H1 (cell line): ENCODE data around the gene C9orf50. TPM values are rescaled to one million over a fixed set of nuclear protein-coding genes. Genes with fewer than 3 reads are reported as not detected.

Experiments used
- CTCF ChIA-PET: fragments of 300-600 bp; sonication (Branson Sonifier 250); formaldehyde crosslinking; loops from one replicate; lab custom pipeline; 2021; ENCODE audit not compliant: partially characterized antibody; lab: Charles Lee
- POLR2A ChIA-PET: fragments of 300-600 bp; sonication (Branson Sonifier 250); formaldehyde crosslinking; loops from one replicate; lab custom pipeline; 2021; ENCODE audit warnings: inconsistent platforms; ENCODE audit not compliant: partially characterized antibody; lab: Charles Lee
- DNase-seq, 2 experiments: peaks; one replicate each; pipeline versions ENCODE4 v3.0.0 to v3.0.0-alpha.2; 2010 to 2022; ENCODE audit warnings: low spot score in 2 of 2, low read depth in 1 of 2, mixed read lengths in 1 of 2
- FAIRE-seq: peaks from 2 replicates; lab custom pipeline; 2011; peaks lifted over from hg19 to GRCh38; lab: Jason Lieb, UNC
- H2AFZ ChIP-seq: 2 replicates; pipeline ENCODE4 v1.8.1; 2012; ENCODE audit warnings: low read length, inconsistent platforms
- H2AK5ac ChIP-seq: 2 replicates; pipeline ENCODE4 v1.6.1; 2013; ENCODE audit warnings: low read depth, low read length
- H2BK120ac ChIP-seq: replicated peaks from 2 replicates; pipeline ENCODE3; 2013; ENCODE audit warnings: low read depth, low read length, inconsistent platforms
- H2BK12ac ChIP-seq: 2 replicates; pipeline ENCODE4 v1.6.1; 2013; ENCODE audit warnings: low read depth, low read length
- H2BK15ac ChIP-seq: 2 replicates; pipeline ENCODE4 v1.6.1; 2013; ENCODE audit warnings: low read length
- H2BK20ac ChIP-seq: 2 replicates; pipeline ENCODE4 v1.6.1; 2013; ENCODE audit warnings: low read length
- H2BK5ac ChIP-seq: 2 replicates; pipeline ENCODE4 v1.6.1; 2013; ENCODE audit warnings: low read depth, low read length
- H3K14ac ChIP-seq: 2 replicates; pipeline ENCODE4 v1.6.1; 2013; ENCODE audit warnings: inconsistent platforms; ENCODE audit not compliant: insufficient read length
- H3K18ac ChIP-seq: 2 replicates; pipeline ENCODE4 v1.6.1; 2013; ENCODE audit warnings: low read length; ENCODE audit errors: extremely low read depth
- H3K23ac ChIP-seq: 2 replicates; pipeline ENCODE4 v1.6.1; 2013; ENCODE audit warnings: inconsistent platforms; ENCODE audit not compliant: insufficient read length
- H3K23me2 ChIP-seq: 2 replicates; pipeline ENCODE4 v1.6.1; 2013; ENCODE audit warnings: low read depth, low read length
- H3K27ac ChIP-seq: 2 replicates; pipeline ENCODE4 v1.6.1; 2011; ENCODE audit warnings: low read depth, low read length, inconsistent platforms
- H3K27me3 ChIP-seq, 4 experiments: replicated peaks in 1 of 4; 1 replicate in 1 of 4; 2 replicates in 3 of 4; pipeline versions ENCODE4 v1.6.1 to v1.8.1; 2011 to 2013; ENCODE audit warnings: low read length in 3 of 4, mild to moderate bottlenecking in 3 of 4, inconsistent platforms in 2 of 4, mixed read lengths in 2 of 4, moderate library complexity in 1 of 4; ENCODE audit not compliant: control insufficient read depth in 3 of 4, insufficient read depth in 3 of 4; ENCODE audit errors: extremely low read depth in 1 of 4
- H3K36me3 ChIP-seq, 4 experiments: 2 replicates each; pipeline versions ENCODE4 v1.6.1 to v1.8.1; 2011 to 2013; ENCODE audit warnings: mild to moderate bottlenecking in 4 of 4, low read length in 3 of 4, moderate library complexity in 2 of 4, control low read depth in 1 of 4, inconsistent platforms in 1 of 4; ENCODE audit not compliant: insufficient read depth in 4 of 4, control insufficient read depth in 2 of 4
- H3K4ac ChIP-seq: replicated peaks from 2 replicates; pipeline ENCODE3; 2013; ENCODE audit warnings: low read length, low read depth, mixed read lengths, inconsistent platforms; ENCODE audit not compliant: insufficient read length
- H3K4me1 ChIP-seq, 4 experiments: replicated peaks in 1 of 4; 1 replicate in 1 of 4; 2 replicates in 3 of 4; pipeline versions ENCODE4 v1.6.1 to v1.8.1; 2011 to 2013; ENCODE audit warnings: low read length in 3 of 4, inconsistent platforms in 2 of 4, mixed read lengths in 1 of 4; ENCODE audit not compliant: insufficient read depth in 4 of 4, control insufficient read depth in 3 of 4
- H3K4me2 ChIP-seq, 2 experiments: 2 replicates each; pipeline versions ENCODE4 v1.6.1 to v1.8.1; 2011 to 2013; ENCODE audit warnings: low read depth in 2 of 2, low read length in 2 of 2, control low read depth in 1 of 2, inconsistent platforms in 1 of 2, mild to moderate bottlenecking in 1 of 2; ENCODE audit not compliant: insufficient read depth in 1 of 2
- H3K4me3 ChIP-seq, 4 experiments: fragments of 200-600, 300-600 bp in 1 of 4; sonication (generic), shearing (Covaris generic), sonication (Bioruptor Twin) in 1 of 4; 2 replicates each; pipeline versions ENCODE4 v1.5.1 to v1.8.1; 2011 to 2016; ENCODE audit warnings: low read length in 4 of 4, low read depth in 3 of 4, control low read depth in 2 of 4, inconsistent platforms in 2 of 4, mild to moderate bottlenecking in 2 of 4, mixed read lengths in 1 of 4, moderate library complexity in 1 of 4; ENCODE audit not compliant: insufficient read depth in 2 of 4; ENCODE audit errors: extremely low read depth in 1 of 4
- H3K56ac ChIP-seq: replicated peaks from 2 replicates; pipeline ENCODE3; 2013; ENCODE audit warnings: low read depth, mild to moderate bottlenecking, mixed read lengths, low read length, inconsistent platforms; ENCODE audit not compliant: insufficient read length
- H3K79me1 ChIP-seq: 2 replicates; pipeline ENCODE4 v1.6.1; 2013; ENCODE audit warnings: low read depth, low read length, control low read depth
- H3K79me2 ChIP-seq, 2 experiments: 2 replicates each; pipeline versions ENCODE4 v1.6.1 to v1.8.1; 2012 to 2013; ENCODE audit warnings: low read length in 2 of 2, mild to moderate bottlenecking in 2 of 2, inconsistent platforms in 1 of 2; ENCODE audit not compliant: insufficient read depth in 2 of 2, control insufficient read depth in 1 of 2
- H3K9ac ChIP-seq, 4 experiments: replicated peaks in 1 of 4; 1 replicate in 1 of 4; 2 replicates in 3 of 4; pipeline versions ENCODE4 v1.6.1 to v1.8.1; 2011 to 2013; ENCODE audit warnings: low read depth in 3 of 4, low read length in 3 of 4, control low read depth in 2 of 4, mild to moderate bottlenecking in 2 of 4, moderate library complexity in 2 of 4, inconsistent platforms in 1 of 4; ENCODE audit errors: extremely low read depth in 1 of 4
- H3K9me3 ChIP-seq, 2 experiments: 2 replicates each; pipeline versions ENCODE4 v1.6.1 to v1.8.1; 2012 to 2013; ENCODE audit warnings: mild to moderate bottlenecking in 2 of 2, moderate library complexity in 2 of 2, control low read depth in 1 of 2, inconsistent platforms in 1 of 2, low read depth in 1 of 2, low read length in 1 of 2, mixed read lengths in 1 of 2; ENCODE audit not compliant: insufficient read depth in 2 of 2
- H4K20me1 ChIP-seq, 2 experiments: replicated peaks in 1 of 2; 2 replicates each; pipeline versions ENCODE3 to v1.8.1; 2011 to 2013; ENCODE audit warnings: inconsistent platforms in 2 of 2, low read length in 2 of 2, mild to moderate bottlenecking in 1 of 2; ENCODE audit not compliant: insufficient read depth in 2 of 2, control insufficient read depth in 1 of 2
- H4K5ac ChIP-seq: 2 replicates; pipeline ENCODE4 v1.6.1; 2013; ENCODE audit warnings: low read length, low read depth, mixed read lengths, inconsistent platforms; ENCODE audit not compliant: insufficient read length
- H4K8ac ChIP-seq: 2 replicates; pipeline ENCODE4 v1.8.0; 2013; ENCODE audit warnings: mild to moderate bottlenecking, moderate library complexity, low read length, inconsistent platforms; ENCODE audit not compliant: insufficient read depth; ENCODE audit errors: extremely low read depth
- H4K91ac ChIP-seq: replicated peaks from 2 replicates; pipeline ENCODE3; 2013; ENCODE audit warnings: low read length, mixed read lengths, inconsistent platforms; ENCODE audit not compliant: insufficient read length
- BCL11A ChIP-seq, 2 experiments: IDR thresholded peaks; one replicate each; pipeline ENCODE4 v1.6.1; 2011; ENCODE audit warnings: low read depth in 2 of 2, low read length in 2 of 2, mild to moderate bottlenecking in 2 of 2
- PHF8 ChIP-seq: fragments of 200-600 bp; sonication (generic); conservative IDR thresholded peaks from 2 replicates; pipeline ENCODE4 v1.7.1; 2012; ENCODE audit warnings: low read depth, mild to moderate bottlenecking, inconsistent platforms, low read length, moderate library complexity
- SIN3A ChIP-seq, 2 experiments: IDR thresholded peaks in 1 of 2; conservative IDR thresholded peaks in 1 of 2; 2 replicates each; pipeline ENCODE4 v1.6.1; 2011 to 2012; ENCODE audit warnings: low read length in 2 of 2, improper control_type of control experiment in 1 of 2, low read depth in 1 of 2, mild to moderate bottlenecking in 1 of 2
- TAF1 ChIP-seq: IDR thresholded peaks from 2 replicates; pipeline ENCODE4 v1.6.1; 2011; ENCODE audit warnings: mild to moderate bottlenecking, low read depth, low read length
- WGBS, 2 experiments: shearing (Covaris generic) in 1 of 2; methylation state at CpG; one replicate each; pipeline versions ENCODE4 v1.1.6 to v1.1.7; 2013 to 2015; ENCODE audit warnings: low lambda C conversion rate in 2 of 2, mixed read lengths in 2 of 2, inconsistent platforms in 1 of 2, low coverage in 1 of 2, missing lambda C conversion rate in 1 of 2; ENCODE audit not compliant: insufficient replicate concordance in 2 of 2, insufficient coverage in 1 of 2, insufficient read length in 1 of 2; ENCODE audit errors: extremely low coverage in 1 of 2, missing lambda C conversion rate in 1 of 2; 5-methylcytosine and 5-hydroxymethylcytosine counted together
- polyA plus RNA-seq, 7 experiments: library from polyadenylated mRNA; depleted of rRNA in 3 of 7; stranded (reverse) in 5 of 7; unstranded in 2 of 7; fragments of >200 nt in 5 of 7; fragments of 200-250 nt in 2 of 7; gene quantifications; 1 replicate in 5 of 7; 2 replicates in 1 of 7; 4 replicates in 1 of 7; pipeline versions ENCODE4 v1.2.1 to v1.2.3, GENCODE V29; 2011 to 2013; ENCODE audit warnings: missing spikeins in 2 of 7, mixed read lengths in 2 of 7
- total RNA-seq: library from RNA; stranded (reverse); fragmentation: NEBNext Ultra II Directional; extraction: Animal tissue kit (Norgen Biotek cat#: 25700); gene quantifications from 2 replicates; pipeline ENCODE4 v1.2.1, GENCODE V29; 2021
- TF ChIP-seq, protein P1 (sequence below): IDR thresholded peaks from 2 replicates; pipeline ENCODE4 v1.6.1; 2012; ENCODE audit warnings: inconsistent platforms
- TF ChIP-seq, protein P2 (sequence below), 3 experiments: IDR thresholded peaks; 1 replicate in 2 of 3; 2 replicates in 1 of 3; pipeline versions ENCODE4 v1.5.1 to v1.6.1; 2011; ENCODE audit warnings: low read length in 3 of 3, mild to moderate bottlenecking in 3 of 3, inconsistent platforms in 2 of 3, low read depth in 1 of 3, moderate library complexity in 1 of 3; ENCODE audit not compliant: insufficient read depth in 1 of 3; ENCODE audit errors: control extremely low read depth in 1 of 3
- TF ChIP-seq, protein P3 (sequence below): IDR thresholded peaks from 2 replicates; pipeline ENCODE4 v1.6.1; 2011; ENCODE audit warnings: low read length, improper control_type of control experiment
- TF ChIP-seq, protein P4 (sequence below): IDR thresholded peaks from 2 replicates; pipeline ENCODE4 v1.6.1; 2011; ENCODE audit warnings: low read depth, mild to moderate bottlenecking, low read length; ENCODE audit not compliant: insufficient read depth

Gene C9orf50
- total and polyA plus RNA-seq, 2 of the 8 experiments (the other 6 are each of a cell fraction or from before 2014, with no cell fraction given) = not detected

DNA sequence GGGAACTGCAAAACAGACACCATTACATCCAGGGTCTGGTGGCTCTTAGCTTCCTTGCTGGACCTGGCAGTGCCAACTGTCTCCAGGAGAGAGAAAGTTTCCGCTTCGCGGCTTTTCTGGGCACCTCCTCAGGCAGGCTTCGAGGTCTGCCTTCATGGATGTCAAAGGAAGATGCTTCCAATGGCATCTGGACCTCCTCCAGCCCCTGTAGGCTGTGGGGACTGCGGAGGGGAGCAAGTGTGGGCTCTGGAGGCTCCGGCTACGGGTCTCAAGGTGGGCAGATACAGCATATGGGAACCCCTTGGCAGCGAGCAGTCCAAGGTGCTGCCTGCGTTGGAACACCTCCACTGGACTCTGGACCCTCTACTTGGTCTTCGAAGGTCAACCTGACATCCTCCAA lies 6.0 kb downstream of the C9orf50 start:
- DNase-seq (no peak), FAIRE-seq (no peak)
- Histone ChIP-seq H2BK120ac (no peak overlapping the region), H2BK15ac (no peak overlapping the region), H3K18ac (no peak overlapping the region), H2BK12ac (no peak overlapping the region), H3K4ac (no peak overlapping the region), H3K79me1 (no peaks in the 10 kb centered on the region), H2AK5ac (no peak overlapping the region), H3K14ac (no peak overlapping the region), H3K79me2 (no peaks in the 10 kb centered on the region), H3K4me3 (no peak overlapping the region), H3K9ac (no peak overlapping the region), H3K9me3 (no peaks in the 10 kb centered on the region), H3K36me3 (no peaks in the 10 kb centered on the region), H3K4me2 (no peak overlapping the region), H3K56ac (no peak overlapping the region), H3K27ac (no peak overlapping the region), H4K8ac (no peak overlapping the region), H4K5ac (no peak overlapping the region), H4K91ac (no peak overlapping the region), H3K23me2 (peaks cover 11% of the 10 kb centered on the region; the same call in 1 of the 2 replicates), H2AFZ (no peak overlapping the region), H2BK20ac (no peak overlapping the region), H3K27me3 (peaks cover 6 to 15% (median 12%) of the 10 kb centered on the region in 4 experiments), H3K23ac (no peak overlapping the region), H3K4me1 (peaks cover 0 to 6% (median 2%) of the 10 kb centered on the region in 4 experiments; a peak in 5 of 7 replicates), H4K20me1 (no peaks in the 10 kb centered on the region), H2BK5ac (no peak overlapping the region)
- ChIA-PET CTCF (interaction anchor here (0.8 to 6.2 kb wide), 9 partner anchors 8 to 485 kb away, joined by 3 to 71 read pairs (median 5); partner anchors contain the start of genes C9orf50 and NTMT1), POLR2A (interaction anchor here (1.2 to 1.4 kb wide), 3 partner anchors 155 to 472 kb away, joined by 3 to 4 read pairs (median 3); no protein-coding TSS in a partner anchor)
- WGBS, 2 experiments = 91% methylated on average over 10 of the region's 10 CpGs; no CpG with 5 or more reads in 1 of the 2 experiments
- no peak for TF ChIP-seq PHF8
- TF ChIP-seq, protein P1, sequence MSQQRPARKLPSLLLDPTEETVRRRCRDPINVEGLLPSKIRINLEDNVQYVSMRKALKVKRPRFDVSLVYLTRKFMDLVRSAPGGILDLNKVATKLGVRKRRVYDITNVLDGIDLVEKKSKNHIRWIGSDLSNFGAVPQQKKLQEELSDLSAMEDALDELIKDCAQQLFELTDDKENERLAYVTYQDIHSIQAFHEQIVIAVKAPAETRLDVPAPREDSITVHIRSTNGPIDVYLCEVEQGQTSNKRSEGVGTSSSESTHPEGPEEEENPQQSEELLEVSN = no peak
- no peak for TF ChIP-seq BCL11A (IDR thresholded peaks at IDR 0.05; ENCODE audit: low read depth in 2 of 2, low read length in 2 of 2)
- TF ChIP-seq, protein P2, sequence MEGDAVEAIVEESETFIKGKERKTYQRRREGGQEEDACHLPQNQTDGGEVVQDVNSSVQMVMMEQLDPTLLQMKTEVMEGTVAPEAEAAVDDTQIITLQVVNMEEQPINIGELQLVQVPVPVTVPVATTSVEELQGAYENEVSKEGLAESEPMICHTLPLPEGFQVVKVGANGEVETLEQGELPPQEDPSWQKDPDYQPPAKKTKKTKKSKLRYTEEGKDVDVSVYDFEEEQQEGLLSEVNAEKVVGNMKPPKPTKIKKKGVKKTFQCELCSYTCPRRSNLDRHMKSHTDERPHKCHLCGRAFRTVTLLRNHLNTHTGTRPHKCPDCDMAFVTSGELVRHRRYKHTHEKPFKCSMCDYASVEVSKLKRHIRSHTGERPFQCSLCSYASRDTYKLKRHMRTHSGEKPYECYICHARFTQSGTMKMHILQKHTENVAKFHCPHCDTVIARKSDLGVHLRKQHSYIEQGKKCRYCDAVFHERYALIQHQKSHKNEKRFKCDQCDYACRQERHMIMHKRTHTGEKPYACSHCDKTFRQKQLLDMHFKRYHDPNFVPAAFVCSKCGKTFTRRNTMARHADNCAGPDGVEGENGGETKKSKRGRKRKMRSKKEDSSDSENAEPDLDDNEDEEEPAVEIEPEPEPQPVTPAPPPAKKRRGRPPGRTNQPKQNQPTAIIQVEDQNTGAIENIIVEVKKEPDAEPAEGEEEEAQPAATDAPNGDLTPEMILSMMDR (IDR thresholded peaks at IDR 0.05; ENCODE audit: control extremely low read depth in 1 of 3, insufficient read depth in 1 of 3, low read depth in 1 of 3, low read length in 3 of 3) = no peak
- no peak for TF ChIP-seq SIN3A (conservative IDR thresholded peaks at IDR 0.05 in 1 of 2, IDR thresholded peaks at IDR 0.05 in 1 of 2; ENCODE audit: low read depth in 1 of 2, low read length in 2 of 2)
- no peak for TF ChIP-seq TAF1
- TF ChIP-seq, protein P3, sequence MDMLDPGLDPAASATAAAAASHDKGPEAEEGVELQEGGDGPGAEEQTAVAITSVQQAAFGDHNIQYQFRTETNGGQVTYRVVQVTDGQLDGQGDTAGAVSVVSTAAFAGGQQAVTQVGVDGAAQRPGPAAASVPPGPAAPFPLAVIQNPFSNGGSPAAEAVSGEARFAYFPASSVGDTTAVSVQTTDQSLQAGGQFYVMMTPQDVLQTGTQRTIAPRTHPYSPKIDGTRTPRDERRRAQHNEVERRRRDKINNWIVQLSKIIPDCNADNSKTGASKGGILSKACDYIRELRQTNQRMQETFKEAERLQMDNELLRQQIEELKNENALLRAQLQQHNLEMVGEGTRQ = no peak
- TF ChIP-seq, protein P4, sequence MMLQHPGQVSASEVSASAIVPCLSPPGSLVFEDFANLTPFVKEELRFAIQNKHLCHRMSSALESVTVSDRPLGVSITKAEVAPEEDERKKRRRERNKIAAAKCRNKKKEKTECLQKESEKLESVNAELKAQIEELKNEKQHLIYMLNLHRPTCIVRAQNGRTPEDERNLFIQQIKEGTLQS = no peak
